A549 (cell line): ENCODE results near the gene KCNJ6. TPM values are rescaled to one million over a fixed set of nuclear protein-coding genes. Genes with fewer than 3 reads are reported as not detected.

Experiments
- ATAC-seq, 2 experiments: fragments of 200-7000 bp in 1 of 2; fragments of >200 bp in 1 of 2; cut with Nextera tagmentation in 1 of 2; cut with Tn5 transposase in 1 of 2; 3 replicates each; pipeline versions ENCODE4 v1.8.0 to v1.9.1; 2018 to 2020; ENCODE audit warnings: mild to moderate bottlenecking in 1 of 2, moderate library complexity in 1 of 2
- CTCF ChIA-PET: fragments of 300-600 bp; sonication (Branson Sonifier 250); formaldehyde crosslinking; extraction: SDS; loops from one replicate; lab custom pipeline; 2021; ENCODE audit warnings: antibody characterized with exemption, inconsistent platforms; lab: Yijun Ruan, JAX
- POLR2A ChIA-PET: fragments of 350-600 bp; formaldehyde crosslinking; extraction: SDS; loops from one replicate; lab custom pipeline; 2021; ENCODE audit warnings: antibody characterized with exemption, inconsistent platforms; lab: Yijun Ruan, JAX
- DNase-seq, 2 experiments: peaks; one replicate each; pipeline versions ENCODE4 v3.0.0 to v3.0.0-alpha.2; 2011 to 2016; ENCODE audit warnings: low read depth in 1 of 2, low spot score in 1 of 2
- FAIRE-seq: peaks from 2 replicates; lab custom pipeline; 2011; peaks lifted over from hg19 to GRCh38; lab: Jason Lieb, UNC
- H3K27ac ChIP-seq, 2 experiments: fragments of >200 bp; sonication (Bioruptor Twin); formaldehyde crosslinking; 3 replicates each; pipeline ENCODE4 v1.5.1; 2016 to 2017
- H3K4me1 ChIP-seq: fragments of >200 bp; sonication (Bioruptor Twin); formaldehyde crosslinking; 3 replicates; pipeline ENCODE4 v1.6.1; 2016
- H3K4me2 ChIP-seq: fragments of >200 bp; sonication (Bioruptor Twin); formaldehyde crosslinking; 3 replicates; pipeline ENCODE4 v1.6.1; 2016
- H3K4me3 ChIP-seq: fragments of >200 bp; sonication (Bioruptor Twin); formaldehyde crosslinking; 3 replicates; pipeline ENCODE4 v1.5.1; 2016
- H3K9me3 ChIP-seq: fragments of >200 bp; sonication (Bioruptor Twin); formaldehyde crosslinking; 3 replicates; pipeline ENCODE4 v1.6.1; 2016
- BCL3 ChIP-seq: fragments of >200 bp; sonication (Bioruptor Twin); formaldehyde crosslinking; IDR thresholded peaks from 3 replicates; pipeline ENCODE4 v1.6.1; 2016
- BHLHE40 ChIP-seq: IDR thresholded peaks from 2 replicates; pipeline ENCODE4 v1.6.1; 2012; ENCODE audit warnings: low read depth, low read length, inconsistent platforms
- CBX2 ChIP-seq: fragments of 200-600 bp; sonication (generic); IDR thresholded peaks from 2 replicates; pipeline ENCODE4 v1.6.1; 2016; ENCODE audit warnings: low read depth, mild to moderate bottlenecking, borderline replicate concordance
- EHMT2 ChIP-seq: fragments of 200-600 bp; sonication (generic); IDR thresholded peaks from 2 replicates; pipeline ENCODE4 v1.6.1; 2016; ENCODE audit warnings: antibody characterized with exemption, low read depth, mild to moderate bottlenecking, moderate library complexity
- EP300 ChIP-seq, 2 experiments: fragments of >200 bp; sonication (Bioruptor Twin); formaldehyde crosslinking; IDR thresholded peaks; 2 replicates in 1 of 2; 3 replicates in 1 of 2; pipeline ENCODE4 v1.6.1; 2016 to 2017
- FOSL2 ChIP-seq, 2 experiments: fragments of 450-650 bp in 1 of 2; fragments of >200 bp in 1 of 2; sonication (Bioruptor Twin) in 1 of 2; formaldehyde crosslinking; IDR thresholded peaks; 2 replicates each; pipeline versions ENCODE4 v1.5.0 to v1.6.1; 2016 to 2020; ENCODE audit warnings: mild to moderate bottlenecking in 1 of 2, moderate library complexity in 1 of 2
- FOXS1 ChIP-seq: fragments of 250-450 bp; sonication (Bioruptor Pico); IDR thresholded peaks from 2 replicates; pipeline ENCODE4 v1.5.0; 2020; ENCODE audit warnings: mild to moderate bottlenecking, moderate library complexity
- HDAC2 ChIP-seq: fragments of 200-600 bp; sonication (generic); IDR thresholded peaks from 2 replicates; pipeline ENCODE4 v1.6.1; 2016
- HEYL ChIP-seq: fragments of 250-450 bp; sonication (Bioruptor Pico); IDR thresholded peaks from 2 replicates; pipeline ENCODE4 v1.8.0; 2021; ENCODE audit warnings: mild to moderate bottlenecking, moderate library complexity
- HOXB13 ChIP-seq: fragments of 250-450 bp; sonication (Bioruptor Pico); IDR thresholded peaks from 2 replicates; pipeline ENCODE4 v1.5.0; 2020; ENCODE audit warnings: low read depth, mild to moderate bottlenecking, moderate library complexity
- HOXB5 ChIP-seq: fragments of 250-450 bp; sonication (Bioruptor Pico); IDR thresholded peaks from 2 replicates; pipeline ENCODE4 v1.5.0; 2020; ENCODE audit warnings: mild to moderate bottlenecking, moderate library complexity
- JUNB ChIP-seq: fragments of >200 bp; sonication (Bioruptor Twin); formaldehyde crosslinking; IDR thresholded peaks from 2 replicates; pipeline ENCODE4 v1.6.1; 2016
- MAFK ChIP-seq: fragments of 450-650 bp; IDR thresholded peaks from 2 replicates; pipeline ENCODE4 v1.6.1; 2014; ENCODE audit not compliant: partially characterized antibody
- MAZ ChIP-seq: fragments of 150-350 bp; IDR thresholded peaks from 2 replicates; pipeline ENCODE4 v1.6.1; 2014; ENCODE audit warnings: antibody characterized with exemption, low read depth, low read length, borderline replicate concordance
- PBX3 ChIP-seq: IDR thresholded peaks from 2 replicates; pipeline ENCODE4 v1.6.1; 2012
- PHF8 ChIP-seq: fragments of 200-600 bp; sonication (generic); IDR thresholded peaks from 2 replicates; pipeline ENCODE4 v1.6.1; 2016; ENCODE audit warnings: low read depth, mild to moderate bottlenecking, antibody characterized with exemption, moderate library complexity, borderline replicate concordance
- POLR2A ChIP-seq: IDR thresholded peaks from 2 replicates; pipeline ENCODE4 v1.6.1; 2012; ENCODE audit warnings: mild to moderate bottlenecking, low read length
- POLR2AphosphoS2 ChIP-seq: conservative IDR thresholded peaks from 2 replicates; pipeline ENCODE4 v1.6.1; 2012; ENCODE audit warnings: low read length, improper control_type of control experiment, inconsistent platforms
- RAD21 ChIP-seq, 2 experiments: fragments of >200 bp in 1 of 2; sonication (Bioruptor Twin) in 1 of 2; formaldehyde crosslinking in 1 of 2; IDR thresholded peaks in 1 of 2; conservative IDR thresholded peaks in 1 of 2; 2 replicates in 1 of 2; 3 replicates in 1 of 2; pipeline ENCODE4 v1.6.1; 2012 to 2018; ENCODE audit warnings: inconsistent platforms in 1 of 2
- RFX5 ChIP-seq: fragments of 450-650 bp; IDR thresholded peaks from 2 replicates; pipeline ENCODE4 v1.7.1; 2014; ENCODE audit warnings: antibody characterized with exemption, mild to moderate bottlenecking, moderate library complexity
- RNF2 ChIP-seq: fragments of 200-600 bp; sonication (generic); IDR thresholded peaks from 2 replicates; pipeline ENCODE4 v1.6.1; 2016; ENCODE audit warnings: low read depth, mild to moderate bottlenecking, antibody characterized with exemption, moderate library complexity, borderline replicate concordance
- TFCP2L1 ChIP-seq: fragments of 250-450 bp; sonication (Bioruptor Pico); IDR thresholded peaks from 2 replicates; pipeline ENCODE4 v1.5.0; 2021; ENCODE audit warnings: mild to moderate bottlenecking
- ZC3H11A ChIP-seq: fragments of 450-650 bp; IDR thresholded peaks from 2 replicates; pipeline ENCODE4 v1.6.1; 2014; ENCODE audit warnings: antibody characterized with exemption, mild to moderate bottlenecking
- ZNF302 ChIP-seq: fragments of 250-450 bp; sonication (Bioruptor Pico); IDR thresholded peaks from 2 replicates; pipeline ENCODE4 v1.9.0; 2021; ENCODE audit warnings: inconsistent platforms, mild to moderate bottlenecking, moderate library complexity
- WGBS: methylation state at CpG from one replicate; pipeline ENCODE4 v1.1.6; 2017; ENCODE audit errors: missing lambda C conversion rate; 5-methylcytosine and 5-hydroxymethylcytosine counted together
- polyA plus RNA-seq, 4 experiments: library from polyadenylated mRNA; depleted of rRNA in 3 of 4; stranded (reverse); fragments of >200 nt; fragmentation: RNase III in 1 of 4; extraction: RNeasy Plus Mini Kit Qiagen cat#74134 plus additional on column Dnase treatment in 1 of 4; gene quantifications; 2 replicates in 3 of 4; 3 replicates in 1 of 4; pipeline ENCODE4 v1.2.3, GENCODE V29; 2011 to 2017
- TF ChIP-seq, protein P1 (sequence below): fragments of 150-350 bp; IDR thresholded peaks from 2 replicates; pipeline ENCODE4 v1.6.1; 2014; ENCODE audit warnings: low read depth, mild to moderate bottlenecking, low read length
- TF ChIP-seq, protein P2 (sequence below): fragments of 250-450 bp; sonication (Bioruptor Pico); IDR thresholded peaks from 2 replicates; pipeline ENCODE4 v1.5.0; 2021; ENCODE audit warnings: mild to moderate bottlenecking, moderate library complexity, borderline replicate concordance
- TF ChIP-seq, protein P3 (sequence below): IDR thresholded peaks from 2 replicates; pipeline ENCODE4 v1.6.1; 2012; ENCODE audit warnings: low read depth, borderline replicate concordance

Gene KCNJ6
- polyA plus RNA-seq, 2 of the 4 experiments (the other 2 are of a cell fraction): 0.68 to 1.4 TPM

- Histone ChIP-seq H3K9me3 (no peaks in the 10 kb centered on the region), H3K4me2 (no peak overlapping the region), H3K4me1 (peaks cover 19% of the 10 kb centered on the region), H3K4me3 (no peak overlapping the region), H3K27ac (no peak overlapping the region)
- ATAC-seq: no peak
- ChIA-PET CTCF (interaction anchor here (1.8 kb wide), 1 partner anchor 10 kb away, joined by 5 read pairs; no protein-coding TSS in a partner anchor), POLR2A (no interaction called here)
- no peak for FAIRE-seq
- TF ChIP-seq JUNB (no peak), POLR2A (no peak), ZC3H11A (no peak), HOXB13 (no peak), EHMT2 (no peak), TFCP2L1 (CRISPR knock-in tag) (no peak), FOSL2 (IDR thresholded peaks at IDR 0.05) (no peak), FOSL2 (CRISPR knock-in tag; IDR thresholded peaks at IDR 0.05) (no peak), MAFK (no peak), PBX3 (no peak), POLR2AphosphoS2 (no peak), RNF2 (no peak), CBX2 (no peak), RFX5 (no peak), BHLHE40 (no peak), FOXS1 (CRISPR knock-in tag) (no peak), RAD21 (conservative IDR thresholded peaks at IDR 0.05 in 1 of 2, IDR thresholded peaks at IDR 0.05 in 1 of 2) (no peak), HOXB5 (CRISPR knock-in tag) (no peak), HEYL (CRISPR knock-in tag) (no peak)
- TF ChIP-seq, protein P1, sequence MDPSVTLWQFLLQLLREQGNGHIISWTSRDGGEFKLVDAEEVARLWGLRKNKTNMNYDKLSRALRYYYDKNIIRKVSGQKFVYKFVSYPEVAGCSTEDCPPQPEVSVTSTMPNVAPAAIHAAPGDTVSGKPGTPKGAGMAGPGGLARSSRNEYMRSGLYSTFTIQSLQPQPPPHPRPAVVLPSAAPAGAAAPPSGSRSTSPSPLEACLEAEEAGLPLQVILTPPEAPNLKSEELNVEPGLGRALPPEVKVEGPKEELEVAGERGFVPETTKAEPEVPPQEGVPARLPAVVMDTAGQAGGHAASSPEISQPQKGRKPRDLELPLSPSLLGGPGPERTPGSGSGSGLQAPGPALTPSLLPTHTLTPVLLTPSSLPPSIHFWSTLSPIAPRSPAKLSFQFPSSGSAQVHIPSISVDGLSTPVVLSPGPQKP: no peak
- WGBS: 42% methylated on average over 6 of the region's 6 CpGs
- no peak for DNase-seq
Measured at GRCh38 chr21:37833301-37833700, 83.0 kb downstream of the KCNJ6 start.

DNA sequence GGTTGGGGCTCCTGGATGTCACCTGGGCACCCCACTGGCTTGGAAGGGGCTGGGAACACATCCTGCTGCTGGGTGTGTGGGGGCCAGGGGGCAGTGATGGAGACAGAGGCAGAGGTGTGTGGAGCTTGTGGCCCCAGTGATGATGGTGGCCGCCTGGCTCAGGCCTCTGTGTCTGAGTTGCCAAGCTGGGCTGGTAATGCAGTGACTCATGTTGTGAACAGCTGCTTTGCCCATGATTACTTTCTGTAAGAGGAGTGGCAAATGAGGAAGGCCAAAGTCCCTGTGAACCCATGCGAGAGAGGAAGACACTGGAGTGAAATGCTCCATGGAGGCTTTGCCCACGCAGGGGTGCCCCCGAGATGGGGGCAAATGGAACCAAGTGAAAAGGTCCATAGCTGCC, 86.8 kb downstream of the KCNJ6 start:
- H3K9me3 ChIP-seq: no peaks in the 10 kb centered on the region
- FAIRE-seq (no peak), ATAC-seq (peak; percentile 79 to 81; a peak in 5 of 6 replicates), DNase-seq (peak; percentile 10 to 52)
- H3K4me2 ChIP-seq: peak overlapping the region; percentile 52
- ChIA-PET POLR2A (no interaction called here), CTCF (interaction anchor here (1.2 to 1.4 kb wide), 4 partner anchors 10 to 523 kb away, joined by 3 to 4 read pairs (median 3); no protein-coding TSS in a partner anchor)
- 30% methylated on average over 4 of the region's 4 CpGs for WGBS
- no peak overlapping the region for H3K4me3 ChIP-seq
- H3K27ac ChIP-seq: peak overlapping the region; percentile 49 to 80
- TF ChIP-seq MAZ (no peak), FOSL2 (IDR thresholded peaks at IDR 0.05) (no peak), FOSL2 (CRISPR knock-in tag; IDR thresholded peaks at IDR 0.05) (peak; percentile 38)
- peaks cover 25% of the 10 kb centered on the region for H3K4me1 ChIP-seq

- Histone ChIP-seq H3K27ac (peak overlapping the region; percentile 49 to 80), H3K9me3 (no peaks in the 10 kb centered on the region), H3K4me3 (no peak overlapping the region), H3K4me1 (peaks cover 25% of the 10 kb centered on the region), H3K4me2 (peak overlapping the region; percentile 52)
- ChIA-PET CTCF (interaction anchor here (1.3 to 1.4 kb wide), 3 partner anchors 20 to 523 kb away, joined by 3 to 4 read pairs (median 3); no protein-coding TSS in a partner anchor), POLR2A (no interaction called here)
- ATAC-seq (no peak), FAIRE-seq (no peak), DNase-seq (no peak)
- 82% methylated on average over 3 of the region's 6 CpGs for WGBS
- TF ChIP-seq BHLHE40: no peak
- no peak for TF ChIP-seq ZNF302
- TF ChIP-seq BCL3: no peak
- no peak for TF ChIP-seq CBX2
- no peak for TF ChIP-seq EHMT2
- TF ChIP-seq FOXS1 (CRISPR knock-in tag): no peak
- no peak for TF ChIP-seq RAD21 (conservative IDR thresholded peaks at IDR 0.05 in 1 of 2, IDR thresholded peaks at IDR 0.05 in 1 of 2)
- no peak for TF ChIP-seq FOSL2 (IDR thresholded peaks at IDR 0.05)
- TF ChIP-seq FOSL2 (CRISPR knock-in tag; IDR thresholded peaks at IDR 0.05): no peak
- TF ChIP-seq, protein P2, sequence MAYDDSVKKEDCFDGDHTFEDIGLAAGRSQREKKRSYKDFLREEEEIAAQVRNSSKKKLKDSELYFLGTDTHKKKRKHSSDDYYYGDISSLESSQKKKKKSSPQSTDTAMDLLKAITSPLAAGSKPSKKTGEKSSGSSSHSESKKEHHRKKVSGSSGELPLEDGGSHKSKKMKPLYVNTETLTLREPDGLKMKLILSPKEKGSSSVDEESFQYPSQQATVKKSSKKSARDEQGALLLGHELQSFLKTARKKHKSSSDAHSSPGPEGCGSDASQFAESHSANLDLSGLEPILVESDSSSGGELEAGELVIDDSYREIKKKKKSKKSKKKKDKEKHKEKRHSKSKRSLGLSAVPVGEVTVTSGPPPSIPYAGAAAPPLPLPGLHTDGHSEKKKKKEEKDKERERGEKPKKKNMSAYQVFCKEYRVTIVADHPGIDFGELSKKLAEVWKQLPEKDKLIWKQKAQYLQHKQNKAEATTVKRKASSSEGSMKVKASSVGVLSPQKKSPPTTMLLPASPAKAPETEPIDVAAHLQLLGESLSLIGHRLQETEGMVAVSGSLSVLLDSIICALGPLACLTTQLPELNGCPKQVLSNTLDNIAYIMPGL (CRISPR knock-in tag): no peak
- TF ChIP-seq HDAC2: no peak
- TF ChIP-seq HOXB5 (CRISPR knock-in tag): no peak
- no peak for TF ChIP-seq EP300 (IDR thresholded peaks at IDR 0.05)
- no peak for TF ChIP-seq ZC3H11A
- no peak for TF ChIP-seq PHF8
- TF ChIP-seq, protein P3, sequence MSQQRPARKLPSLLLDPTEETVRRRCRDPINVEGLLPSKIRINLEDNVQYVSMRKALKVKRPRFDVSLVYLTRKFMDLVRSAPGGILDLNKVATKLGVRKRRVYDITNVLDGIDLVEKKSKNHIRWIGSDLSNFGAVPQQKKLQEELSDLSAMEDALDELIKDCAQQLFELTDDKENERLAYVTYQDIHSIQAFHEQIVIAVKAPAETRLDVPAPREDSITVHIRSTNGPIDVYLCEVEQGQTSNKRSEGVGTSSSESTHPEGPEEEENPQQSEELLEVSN: no peak
- no peak for TF ChIP-seq PBX3
Measured at GRCh38 chr21:37828991-37829390, 87.3 kb downstream of the KCNJ6 start.
